K562 (cell line): ENCODE measurements around the gene SNRPD2. TPM values are rescaled to one million over a fixed set of nuclear protein-coding genes. Genes with fewer than 3 reads are reported as not detected.
A peak's percentile ranks its signal among the peaks of the same experiment; 100 is the strongest.

ENCODE experiments used
- ATAC-seq: fragments of 200-7000 bp; cut with Tn5 transposase; 3 replicates; pipeline ENCODE4 v1.9.1; 2020; ENCODE audit warnings: moderate library complexity
- BruUV-seq: library from RNA; stranded (reverse); fragments of 400-500 nt; replicated peaks from 2 replicates; lab custom pipeline; 2021; lab: Mats Ljungman, UMichigan
- CTCF ChIA-PET: fragments of 300-600 bp; formaldehyde crosslinking; extraction: SDS; loops from one replicate; lab custom pipeline; 2021; ENCODE audit warnings: low intra/inter-chr PET ratio; lab: Yijun Ruan, JAX
- POLR2A ChIA-PET: fragments of 300-600, 350-650 bp; sonication (Branson Sonifier 250); formaldehyde crosslinking; extraction: SDS; loops from one replicate; lab custom pipeline; 2021; ENCODE audit warnings: antibody characterized with exemption, inconsistent platforms; lab: Yijun Ruan, JAX
- DNase-seq, 4 experiments: peaks; one replicate each; pipeline versions ENCODE4 v3.0.0 to v3.0.0-alpha.2; 2011 to 2018; ENCODE audit warnings: low spot score in 3 of 4, mixed read lengths in 3 of 4; ENCODE audit errors: extremely low read depth in 1 of 4
- FAIRE-seq: peaks from 2 replicates; lab custom pipeline; 2011; peaks lifted over from hg19 to GRCh38; lab: Jason Lieb, UNC
- H2AFZ ChIP-seq: 2 replicates; pipeline ENCODE4 v1.6.0; 2011; ENCODE audit warnings: low read depth, low read length, control low read depth, inconsistent platforms
- H3K27ac ChIP-seq: fragments of 200-600 bp; 3 replicates; pipeline ENCODE4 v1.8.0; 2011; ENCODE audit warnings: low read depth, mild to moderate bottlenecking, control low read depth, inconsistent platforms, low read length, moderate library complexity, mixed read lengths; ENCODE audit errors: extremely low read depth
- H3K27me3 ChIP-seq, 2 experiments: fragments of 300-600 bp in 1 of 2; 2 replicates in 1 of 2; 3 replicates in 1 of 2; pipeline versions ENCODE4 v1.6.0 to v1.8.0; 2011; ENCODE audit warnings: inconsistent platforms in 2 of 2, low read length in 2 of 2, mild to moderate bottlenecking in 1 of 2, mixed read lengths in 1 of 2, moderate library complexity in 1 of 2; ENCODE audit not compliant: control insufficient read depth in 2 of 2, insufficient read depth in 2 of 2
- H3K36me3 ChIP-seq: fragments of 300-600 bp; 3 replicates; pipeline ENCODE4 v1.8.0; 2011; ENCODE audit warnings: mild to moderate bottlenecking, low read length, inconsistent platforms; ENCODE audit not compliant: control insufficient read depth, insufficient read depth
- H3K4me1 ChIP-seq, 2 experiments: fragments of 200-600 bp in 1 of 2; replicated peaks in 1 of 2; 2 replicates in 1 of 2; 3 replicates in 1 of 2; pipeline versions ENCODE4 v1.5.1 to v1.8.0; 2011; ENCODE audit warnings: inconsistent platforms in 2 of 2, low read length in 2 of 2, mild to moderate bottlenecking in 1 of 2, mixed read lengths in 1 of 2, moderate library complexity in 1 of 2; ENCODE audit not compliant: control insufficient read depth in 2 of 2, insufficient read depth in 2 of 2
- H3K4me2 ChIP-seq: 2 replicates; pipeline ENCODE4 v1.6.1; 2011; ENCODE audit warnings: low read length, control low read depth, inconsistent platforms, mixed read lengths; ENCODE audit not compliant: insufficient read depth
- H3K4me3 ChIP-seq: fragments of 200-600 bp; sonication (generic), shearing (Covaris generic); 2 replicates; pipeline ENCODE4 v1.5.1; 2016; ENCODE audit warnings: control low read depth, inconsistent platforms
- H3K79me2 ChIP-seq: fragments of 200-600 bp; 3 replicates; pipeline ENCODE4 v1.8.0; 2011; ENCODE audit warnings: low read length, inconsistent platforms; ENCODE audit not compliant: control insufficient read depth, insufficient read depth
- H3K9ac ChIP-seq, 2 experiments: 2 replicates each; pipeline versions ENCODE4 v1.6.0 to v1.6.1; 2011; ENCODE audit warnings: low read depth in 2 of 2, low read length in 2 of 2, control low read depth in 1 of 2, inconsistent platforms in 1 of 2, mild to moderate bottlenecking in 1 of 2, mixed read lengths in 1 of 2; ENCODE audit not compliant: insufficient read depth in 1 of 2
- H3K9me1 ChIP-seq: one replicate; pipeline ENCODE4 v1.6.0; 2011; ENCODE audit warnings: inconsistent platforms, mild to moderate bottlenecking, low read length, moderate library complexity; ENCODE audit not compliant: control insufficient read depth, insufficient read depth
- H3K9me3 ChIP-seq: replicated peaks from 2 replicates; pipeline ENCODE4 v1.5.1; 2011; ENCODE audit warnings: low read depth, low read length, inconsistent platforms; ENCODE audit not compliant: control insufficient read depth, insufficient read depth
- H4K20me1 ChIP-seq: replicated peaks from 2 replicates; pipeline ENCODE4 v1.6.1; 2011; ENCODE audit warnings: low read length, inconsistent platforms, mixed read lengths; ENCODE audit not compliant: control insufficient read depth, insufficient read depth
- RAD21 ChIP-seq, 2 experiments: fragments of 250-450 bp in 1 of 2; fragments of 450-650 bp in 1 of 2; sonication (Bioruptor Pico) in 1 of 2; formaldehyde crosslinking in 1 of 2; IDR thresholded peaks in 1 of 2; conservative IDR thresholded peaks in 1 of 2; 2 replicates each; pipeline versions ENCODE4 v1.4.0 to v1.8.0; 2020 to 2022; ENCODE audit warnings: mild to moderate bottlenecking in 2 of 2, moderate library complexity in 1 of 2
- TCF7L2 ChIP-seq: fragments of 150-350 bp; IDR thresholded peaks from 2 replicates; pipeline ENCODE4 v1.6.1; 2016; ENCODE audit warnings: low read depth, mild to moderate bottlenecking, low read length, moderate library complexity
- WGBS: fragments of 100-300 bp; shearing (Covaris generic); methylation state at CpG from one replicate; pipeline ENCODE4 v1.1.6; 2016; ENCODE audit warnings: low coverage, mixed read lengths; ENCODE audit not compliant: insufficient coverage; ENCODE audit errors: missing lambda C conversion rate; 5-methylcytosine and 5-hydroxymethylcytosine counted together
- in situ Hi-C: fragments of 300-500 bp; cut with MboI; formaldehyde crosslinking; loops from 4 replicates; pipeline ENCODE4 v1.15.0; 2018; ENCODE audit warnings: inconsistent platforms, mixed read lengths
- intact Hi-C: fragments of 100-400 bp; cut with micrococcal nuclease; formaldehyde crosslinking; loops from 2 replicates; pipeline ENCODE4 v1.14.2; 2022
- polyA plus RNA-seq, 8 experiments: library from polyadenylated mRNA; depleted of rRNA in 4 of 8; stranded (reverse) in 5 of 8; unstranded in 3 of 8; fragments of >200 nt; fragmentation: Nextera tagmentation in 2 of 8; fragmentation: Illumina TruSeq in 1 of 8; extraction: Ambion mirVana in 2 of 8; extraction: Trizol in 1 of 8; gene quantifications; 2 replicates each; pipeline versions ENCODE4 v1.2.1 to v1.2.3, GENCODE V29; 2011 to 2014; ENCODE audit warnings: inconsistent platforms in 1 of 8, missing spikeins in 1 of 8
- total RNA-seq, 7 experiments: library from RNA; depleted of rRNA in 6 of 7; stranded (reverse); fragments of >200 nt in 6 of 7; fragmentation: Illumina TruSeq in 2 of 7; extraction: Trizol in 2 of 7; gene quantifications; 2 replicates each; pipeline versions ENCODE4 v1.2.1 to v1.2.3, GENCODE V29; 2011 to 2021; ENCODE audit warnings: low replicate concordance in 1 of 7
- TF ChIP-seq, protein P1 (sequence below): IDR thresholded peaks from 2 replicates; pipeline ENCODE4 v1.6.1; 2014; ENCODE audit warnings: antibody characterized with exemption
- TF ChIP-seq, protein P2 (sequence below): IDR thresholded peaks from 2 replicates; pipeline ENCODE4 v1.6.1; 2011; ENCODE audit warnings: borderline replicate concordance, low read depth, mild to moderate bottlenecking, moderate library complexity, low read length; ENCODE audit not compliant: insufficient read depth, poor library complexity, severe bottlenecking
- TF ChIP-seq, protein P3 (sequence below), 2 experiments: fragments of 450-650 bp; formaldehyde crosslinking in 1 of 2; IDR thresholded peaks; 2 replicates each; pipeline versions ENCODE4 v1.4.0 to v1.6.1; 2014 to 2020; ENCODE audit warnings: mild to moderate bottlenecking in 2 of 2, borderline replicate concordance in 1 of 2, low read depth in 1 of 2

Gene SNRPD2
- total and polyA plus RNA-seq, 9 of the 15 experiments (the other 6 are each of a cell fraction or from before 2014, with no cell fraction given), result 728 to 4,411 (median 1,029) TPM

DNA sequence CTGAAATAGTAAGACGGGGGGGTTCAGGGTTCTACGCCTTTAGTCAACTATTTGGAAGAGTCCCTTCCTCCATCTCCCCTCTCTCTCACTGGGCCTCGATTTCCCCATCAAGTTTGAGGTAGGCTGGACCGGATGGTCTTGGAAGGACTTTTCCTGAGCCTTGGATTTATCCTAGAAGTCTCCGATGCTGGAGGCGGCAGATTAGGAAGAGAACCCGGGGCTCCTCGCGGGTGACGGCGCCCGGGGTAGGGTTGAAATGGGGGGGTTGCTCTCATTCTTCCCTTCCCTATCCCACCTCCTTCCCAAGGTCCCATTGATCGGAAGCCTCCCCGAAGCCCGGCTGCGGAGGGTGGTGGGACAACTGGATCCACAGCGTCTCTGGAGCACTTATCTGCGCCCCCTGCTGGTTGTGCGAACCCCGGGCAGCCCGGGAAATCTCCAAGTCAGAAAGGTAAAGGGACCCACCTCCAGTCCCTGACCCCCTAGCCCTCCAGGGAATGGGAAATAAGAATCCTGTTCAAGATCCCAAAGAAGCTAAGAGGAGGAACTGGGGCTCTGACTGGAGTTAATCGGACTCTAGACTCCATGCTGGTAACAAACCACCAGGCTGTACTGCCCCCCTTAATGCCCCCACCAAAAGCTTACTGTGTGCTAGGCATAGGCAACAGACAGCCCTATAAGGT lies 1.5 kb upstream of the SNRPD2 start:
- H3K4me1 ChIP-seq, result peaks cover 13 to 17% of the 10 kb centered on the region in 2 experiments; a peak in 4 of 5 replicates
- FAIRE-seq, result no peak
- H3K27ac ChIP-seq, result peak overlapping the region; percentile 91
- in situ Hi-C loops (no loop called here), intact Hi-C loops (no loop called here)
- peak overlapping the region; percentile 78 for H3K4me3 ChIP-seq
- WGBS, result 0% methylated on average over 21 of the region's 22 CpGs
- no peaks in the 10 kb centered on the region for H3K9me3 ChIP-seq
- H3K27me3 ChIP-seq, result no peaks in the 10 kb centered on the region
- 0 out of 2 replicates have a peak, but pooled peaks cover 2% of the 10 kb centered on the region for H4K20me1 ChIP-seq
- peak; percentile 76 to 86 (median 78) for DNase-seq
- ChIA-PET CTCF (interaction anchor here (0.5 to 0.7 kb wide), 2 partner anchors 12 to 24 kb away, joined by 3 read pairs; no protein-coding TSS in a partner anchor), POLR2A (interaction anchor here (0.6 to 3.2 kb wide), 11 partner anchors 10 to 171 kb away, joined by 3 to 30 read pairs (median 11); partner anchors contain the start of genes FBXO46 and SIX5)
- H3K9ac ChIP-seq, result peak overlapping the region; percentile 84 to 94
- peak overlapping the region; percentile 76 for H2AFZ ChIP-seq
- H3K36me3 ChIP-seq, result peaks cover 57% of the 10 kb centered on the region
- peaks cover 43% of the 10 kb centered on the region for H3K79me2 ChIP-seq
- peak overlapping the region; percentile 97 for H3K4me2 ChIP-seq
- H3K9me1 ChIP-seq, result no peaks in the 10 kb centered on the region
- peak; percentile 48 for ATAC-seq
- no TSS peak for BruUV-seq
- no peak for TF ChIP-seq TCF7L2
- TF ChIP-seq, protein P1, sequence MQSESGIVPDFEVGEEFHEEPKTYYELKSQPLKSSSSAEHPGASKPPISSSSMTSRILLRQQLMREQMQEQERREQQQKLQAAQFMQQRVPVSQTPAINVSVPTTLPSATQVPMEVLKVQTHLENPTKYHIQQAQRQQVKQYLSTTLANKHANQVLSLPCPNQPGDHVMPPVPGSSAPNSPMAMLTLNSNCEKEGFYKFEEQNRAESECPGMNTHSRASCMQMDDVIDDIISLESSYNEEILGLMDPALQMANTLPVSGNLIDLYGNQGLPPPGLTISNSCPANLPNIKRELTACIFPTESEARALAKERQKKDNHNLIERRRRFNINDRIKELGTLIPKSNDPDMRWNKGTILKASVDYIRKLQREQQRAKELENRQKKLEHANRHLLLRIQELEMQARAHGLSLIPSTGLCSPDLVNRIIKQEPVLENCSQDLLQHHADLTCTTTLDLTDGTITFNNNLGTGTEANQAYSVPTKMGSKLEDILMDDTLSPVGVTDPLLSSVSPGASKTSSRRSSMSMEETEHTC, result no peak
- peak; percentile 36 to 63 for TF ChIP-seq RAD21 (CRISPR knock-in tag; conservative IDR thresholded peaks at IDR 0.05 in 1 of 2, IDR thresholded peaks at IDR 0.05 in 1 of 2)
- TF ChIP-seq, protein P2, sequence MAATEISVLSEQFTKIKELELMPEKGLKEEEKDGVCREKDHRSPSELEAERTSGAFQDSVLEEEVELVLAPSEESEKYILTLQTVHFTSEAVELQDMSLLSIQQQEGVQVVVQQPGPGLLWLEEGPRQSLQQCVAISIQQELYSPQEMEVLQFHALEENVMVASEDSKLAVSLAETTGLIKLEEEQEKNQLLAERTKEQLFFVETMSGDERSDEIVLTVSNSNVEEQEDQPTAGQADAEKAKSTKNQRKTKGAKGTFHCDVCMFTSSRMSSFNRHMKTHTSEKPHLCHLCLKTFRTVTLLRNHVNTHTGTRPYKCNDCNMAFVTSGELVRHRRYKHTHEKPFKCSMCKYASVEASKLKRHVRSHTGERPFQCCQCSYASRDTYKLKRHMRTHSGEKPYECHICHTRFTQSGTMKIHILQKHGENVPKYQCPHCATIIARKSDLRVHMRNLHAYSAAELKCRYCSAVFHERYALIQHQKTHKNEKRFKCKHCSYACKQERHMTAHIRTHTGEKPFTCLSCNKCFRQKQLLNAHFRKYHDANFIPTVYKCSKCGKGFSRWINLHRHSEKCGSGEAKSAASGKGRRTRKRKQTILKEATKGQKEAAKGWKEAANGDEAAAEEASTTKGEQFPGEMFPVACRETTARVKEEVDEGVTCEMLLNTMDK, result peak; percentile 64
- TF ChIP-seq, protein P3, sequence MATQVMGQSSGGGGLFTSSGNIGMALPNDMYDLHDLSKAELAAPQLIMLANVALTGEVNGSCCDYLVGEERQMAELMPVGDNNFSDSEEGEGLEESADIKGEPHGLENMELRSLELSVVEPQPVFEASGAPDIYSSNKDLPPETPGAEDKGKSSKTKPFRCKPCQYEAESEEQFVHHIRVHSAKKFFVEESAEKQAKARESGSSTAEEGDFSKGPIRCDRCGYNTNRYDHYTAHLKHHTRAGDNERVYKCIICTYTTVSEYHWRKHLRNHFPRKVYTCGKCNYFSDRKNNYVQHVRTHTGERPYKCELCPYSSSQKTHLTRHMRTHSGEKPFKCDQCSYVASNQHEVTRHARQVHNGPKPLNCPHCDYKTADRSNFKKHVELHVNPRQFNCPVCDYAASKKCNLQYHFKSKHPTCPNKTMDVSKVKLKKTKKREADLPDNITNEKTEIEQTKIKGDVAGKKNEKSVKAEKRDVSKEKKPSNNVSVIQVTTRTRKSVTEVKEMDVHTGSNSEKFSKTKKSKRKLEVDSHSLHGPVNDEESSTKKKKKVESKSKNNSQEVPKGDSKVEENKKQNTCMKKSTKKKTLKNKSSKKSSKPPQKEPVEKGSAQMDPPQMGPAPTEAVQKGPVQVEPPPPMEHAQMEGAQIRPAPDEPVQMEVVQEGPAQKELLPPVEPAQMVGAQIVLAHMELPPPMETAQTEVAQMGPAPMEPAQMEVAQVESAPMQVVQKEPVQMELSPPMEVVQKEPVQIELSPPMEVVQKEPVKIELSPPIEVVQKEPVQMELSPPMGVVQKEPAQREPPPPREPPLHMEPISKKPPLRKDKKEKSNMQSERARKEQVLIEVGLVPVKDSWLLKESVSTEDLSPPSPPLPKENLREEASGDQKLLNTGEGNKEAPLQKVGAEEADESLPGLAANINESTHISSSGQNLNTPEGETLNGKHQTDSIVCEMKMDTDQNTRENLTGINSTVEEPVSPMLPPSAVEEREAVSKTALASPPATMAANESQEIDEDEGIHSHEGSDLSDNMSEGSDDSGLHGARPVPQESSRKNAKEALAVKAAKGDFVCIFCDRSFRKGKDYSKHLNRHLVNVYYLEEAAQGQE (IDR thresholded peaks at IDR 0.05; ENCODE audit: borderline replicate concordance), result peak; percentile 37; the same call in 1 of the 2 replicates
- TF ChIP-seq, protein P3 (CRISPR knock-in tag; IDR thresholded peaks at IDR 0.05; ENCODE audit: low read depth), result no peak
